Measurements from ENCODE around the gene CCDC194.
A peak's percentile ranks its signal among the peaks of the same experiment; 100 is the strongest.
"Not testable (repeated sequence)": the region's sequence is repeated elsewhere in the genome, so short reads cannot be mapped to it uniquely, and the experiment has no call there.

Gene CCDC194

DNA sequence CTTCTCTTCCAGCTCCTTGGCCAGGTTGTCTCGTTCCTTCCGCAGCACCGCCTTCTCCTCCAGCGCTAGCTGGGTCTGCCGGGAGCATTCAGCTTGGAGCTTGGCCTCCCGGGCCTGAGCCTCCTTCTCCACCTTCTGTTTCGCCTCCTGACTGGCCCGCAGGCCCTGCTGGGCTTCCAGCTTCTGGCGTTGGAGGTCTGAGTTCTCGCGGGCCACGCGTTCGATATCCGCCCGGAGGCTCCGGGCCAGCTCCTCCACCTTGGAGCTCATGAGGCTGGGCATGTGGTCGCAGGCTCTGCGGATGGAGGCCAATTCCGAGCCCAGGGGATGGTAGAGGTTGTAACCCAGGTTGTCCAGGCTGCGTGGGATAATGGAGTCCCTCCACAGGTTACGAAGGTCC, 28.6 kb downstream of the CCDC194 start:
- DNase-seq = no peak

DNA sequence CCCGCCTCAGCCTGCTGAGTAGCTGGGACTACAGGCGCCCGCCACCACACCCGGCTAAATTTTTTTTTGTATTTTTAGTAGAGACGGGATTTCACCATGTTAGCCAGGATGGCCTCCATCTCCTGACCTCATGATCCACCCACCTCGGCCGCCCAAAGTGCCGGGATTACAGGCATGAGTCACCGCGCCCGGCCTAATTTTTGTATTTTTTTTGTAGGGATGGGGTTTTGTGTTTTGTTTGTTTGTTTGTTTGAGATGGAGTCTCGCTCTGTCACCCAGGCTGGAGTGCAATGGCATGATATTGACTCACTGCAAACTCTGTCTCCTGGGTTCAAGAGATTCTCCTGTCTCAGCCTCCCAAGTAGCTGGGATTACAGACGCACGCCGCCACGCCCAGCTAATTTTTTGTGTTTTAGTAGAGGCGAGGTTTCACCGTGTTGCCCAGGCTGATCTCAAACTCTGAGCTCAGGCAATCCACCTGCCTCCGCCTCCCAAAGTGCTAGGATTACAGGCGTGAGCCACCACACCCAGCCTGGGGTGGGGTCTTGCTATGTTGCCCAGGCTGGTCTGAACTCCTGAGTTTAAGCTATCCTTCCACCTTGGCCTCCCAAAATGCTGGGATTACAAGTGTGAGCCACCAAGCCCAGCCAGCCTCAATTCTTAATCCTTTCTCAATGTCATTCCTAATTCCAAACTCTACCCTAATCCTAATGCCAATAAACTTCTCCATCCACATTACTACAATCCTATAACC, 30.0 kb downstream of the CCDC194 start:
- not testable (repeated sequence) for DNase-seq

DNA sequence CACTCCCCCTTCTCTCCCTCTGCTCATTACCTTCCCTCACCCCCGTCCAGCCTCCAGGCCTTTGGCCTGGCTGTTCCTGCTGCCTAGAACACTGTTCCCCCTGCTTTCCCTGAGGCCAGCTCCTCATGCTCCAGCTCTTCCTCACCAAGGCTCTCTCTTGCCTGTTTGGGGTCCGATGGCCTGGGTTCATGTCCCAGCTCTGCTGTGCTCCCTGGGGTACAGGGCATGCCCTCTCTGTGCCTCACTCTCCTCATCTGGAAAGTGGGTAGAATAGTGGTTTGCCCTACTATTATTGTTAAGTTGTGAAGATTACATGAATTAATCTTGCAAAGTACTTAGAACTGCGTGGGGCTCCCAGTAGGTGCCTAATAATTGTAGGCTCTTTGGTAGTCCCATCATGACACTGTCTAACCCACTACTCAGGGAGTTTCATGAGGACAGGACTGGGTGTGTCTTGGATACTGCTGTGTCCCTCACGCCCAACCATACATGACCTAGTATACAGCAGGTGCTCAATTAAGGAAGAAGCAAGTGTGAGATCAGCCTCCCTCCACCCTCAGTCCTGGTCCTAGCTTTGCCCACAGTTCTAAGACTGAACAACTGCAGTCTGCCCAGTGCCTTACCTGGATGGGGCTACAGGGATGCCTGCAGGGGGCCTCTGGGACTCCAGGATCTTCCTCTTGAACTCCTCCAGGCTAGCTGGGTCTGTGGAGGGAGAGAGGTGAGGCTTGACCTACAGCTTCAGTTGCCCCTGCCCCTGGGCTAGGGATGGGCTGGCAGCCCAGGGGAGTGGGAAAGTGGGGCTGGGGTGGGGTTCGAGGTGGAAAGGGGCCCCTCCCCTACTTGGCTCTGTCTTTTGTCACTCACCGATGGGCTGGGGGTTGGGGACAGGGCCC, 33.8 kb downstream of the CCDC194 start:
- DNase-seq = no peak

DNA sequence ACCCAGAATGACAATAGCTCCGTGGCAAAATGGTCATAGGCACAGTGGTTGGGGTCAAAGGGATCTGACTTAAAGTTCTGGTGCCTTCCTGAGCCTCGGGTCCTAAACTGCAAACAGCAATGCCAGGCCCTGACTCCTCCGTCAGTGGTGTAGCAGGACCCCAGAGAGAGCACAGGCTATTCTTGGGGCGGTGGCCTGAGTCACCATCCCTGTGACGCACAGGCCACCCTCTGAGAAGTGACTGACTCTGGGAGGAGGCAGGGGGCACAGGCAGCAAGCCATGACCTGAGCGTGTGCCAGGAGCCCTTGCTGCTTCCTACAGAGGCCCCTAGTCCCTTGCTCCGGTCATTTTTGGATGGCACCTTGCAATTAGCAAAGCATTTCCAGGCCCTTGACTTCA, 35.6 kb downstream of the CCDC194 start:
- DNase-seq = no peak

DNA sequence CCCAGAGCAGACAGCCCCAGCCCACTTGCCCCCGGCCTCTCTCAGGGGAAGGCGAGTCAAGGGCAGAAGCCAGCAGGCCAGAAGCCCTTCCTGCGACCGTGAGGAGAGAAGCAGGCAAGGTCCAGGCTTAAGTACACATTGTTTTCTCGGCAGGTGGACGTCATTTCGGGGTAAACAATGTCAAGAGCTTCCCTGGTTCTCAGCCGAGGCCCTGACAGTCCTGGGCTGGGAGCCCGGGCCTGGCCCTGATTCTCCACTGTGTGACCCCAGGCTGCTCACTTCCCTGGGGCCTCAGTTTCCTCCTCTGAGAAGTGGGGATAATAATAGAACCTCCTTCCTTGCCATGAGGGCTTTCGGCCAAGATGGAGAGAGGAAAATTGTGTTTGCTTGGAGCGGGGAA, 36.3 kb downstream of the CCDC194 start:
- no peak for DNase-seq

DNA sequence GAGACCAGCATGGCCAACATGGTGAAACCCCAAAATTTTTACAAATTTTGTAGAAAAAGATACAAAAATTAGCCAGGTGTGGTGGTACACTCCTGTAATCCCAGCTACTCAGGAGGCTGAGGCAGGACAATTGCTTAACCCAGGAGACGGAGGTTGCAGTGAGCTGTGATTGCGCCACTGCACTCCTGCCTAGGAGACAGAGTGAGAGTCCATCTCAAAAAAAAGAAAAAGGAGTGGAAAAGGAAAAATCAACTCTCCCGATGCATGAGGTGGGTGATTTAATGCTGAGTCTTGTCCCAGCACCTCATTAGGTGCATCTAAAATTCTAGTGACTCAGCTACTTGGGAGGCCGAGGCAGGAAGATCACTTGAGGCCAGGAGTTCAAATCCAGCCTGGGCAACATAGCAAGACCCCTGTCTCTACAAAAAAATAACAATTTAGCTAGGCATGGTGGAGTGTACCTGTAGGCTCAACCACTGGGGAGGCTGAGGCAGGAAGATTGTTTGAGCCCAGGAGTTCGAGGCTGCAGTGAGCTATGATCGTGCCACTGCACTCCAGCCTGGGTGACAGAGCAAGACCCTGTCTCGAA, 36.8 kb downstream of the CCDC194 start:
- no peak for DNase-seq

DNA sequence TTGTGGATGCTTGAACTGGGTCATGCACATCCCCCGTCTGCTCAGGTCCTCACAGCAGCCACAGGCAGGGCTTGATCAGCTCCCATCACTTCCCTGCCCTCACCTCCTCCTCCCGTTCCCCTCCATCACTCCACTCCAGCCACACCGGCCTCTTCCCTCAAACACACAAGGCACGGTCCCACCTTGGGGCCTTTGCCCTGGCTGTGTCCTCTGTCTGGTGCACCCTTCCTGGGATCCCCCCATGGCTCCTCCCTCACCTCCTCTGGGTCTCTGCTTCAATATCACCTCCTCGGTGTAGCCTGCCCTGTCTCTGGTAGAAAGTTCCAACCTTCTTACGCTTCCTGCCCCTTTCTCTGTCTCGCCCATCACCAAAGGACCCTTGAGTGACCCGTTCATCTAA, 40.6 kb downstream of the CCDC194 start:
- no peak for DNase-seq

DNA sequence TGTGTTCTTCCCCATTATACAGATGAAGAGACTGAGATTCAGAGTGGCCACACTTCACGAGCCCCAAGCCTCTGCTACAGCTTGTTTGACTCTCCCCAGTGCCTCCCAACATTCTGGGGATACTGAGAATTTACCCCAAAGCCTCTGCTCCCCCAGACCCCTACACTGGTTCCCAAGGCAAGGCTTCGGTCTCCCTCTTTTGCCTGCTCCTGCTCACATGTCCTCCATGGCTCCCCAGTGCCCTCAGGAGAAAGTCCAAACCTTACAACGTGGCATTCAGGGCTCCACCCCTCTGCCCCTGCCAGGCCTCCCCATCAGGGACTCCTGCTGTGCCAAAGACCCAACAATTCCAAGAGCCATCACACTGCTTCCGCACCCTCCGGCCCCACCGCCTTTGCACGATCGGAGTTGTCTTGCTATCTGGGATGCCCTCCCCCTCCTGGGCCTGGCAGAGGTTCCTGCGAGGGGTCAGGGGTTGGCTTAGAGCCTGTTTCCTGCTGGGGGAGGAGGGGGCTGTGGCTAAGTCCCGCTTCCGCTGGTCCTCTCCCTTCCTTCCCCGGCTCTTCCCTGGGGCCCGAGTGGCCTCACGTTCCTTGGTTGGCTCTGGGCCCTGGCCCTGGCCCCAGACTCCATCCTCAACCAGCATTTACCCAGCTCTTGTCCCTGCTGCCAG, 41.3 kb downstream of the CCDC194 start:
- DNase-seq = no peak

DNA sequence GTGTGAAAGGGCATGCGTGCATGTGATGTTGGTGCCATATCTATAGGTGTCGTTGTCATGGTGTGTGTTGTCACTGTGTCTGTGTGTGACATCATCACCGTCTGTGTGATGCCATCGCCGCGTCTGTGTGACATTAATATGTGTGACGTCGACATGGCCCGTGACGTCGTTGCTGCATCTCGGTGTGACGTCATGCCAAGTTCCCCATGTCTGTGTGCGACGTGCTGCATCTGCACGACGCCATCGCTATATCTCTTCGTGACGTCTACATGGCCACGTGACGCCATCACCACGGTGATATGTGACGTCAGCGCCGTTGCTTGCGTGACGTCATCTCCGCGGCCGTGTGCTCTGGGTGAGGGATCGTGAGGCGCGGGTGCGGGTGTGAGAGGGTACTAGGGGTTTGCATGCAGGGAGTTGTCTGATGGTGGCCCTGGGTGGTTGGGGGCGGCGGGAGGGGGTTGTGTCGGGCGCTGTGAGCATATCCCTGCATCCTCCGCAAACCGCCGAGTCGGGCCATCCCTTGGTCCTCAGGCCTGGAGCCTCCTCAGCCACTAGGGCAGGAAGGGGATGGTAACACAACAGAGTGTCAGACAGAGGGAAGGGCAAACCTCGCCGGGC, 42.1 kb downstream of the CCDC194 start:
- DNase-seq = no peak

DNA sequence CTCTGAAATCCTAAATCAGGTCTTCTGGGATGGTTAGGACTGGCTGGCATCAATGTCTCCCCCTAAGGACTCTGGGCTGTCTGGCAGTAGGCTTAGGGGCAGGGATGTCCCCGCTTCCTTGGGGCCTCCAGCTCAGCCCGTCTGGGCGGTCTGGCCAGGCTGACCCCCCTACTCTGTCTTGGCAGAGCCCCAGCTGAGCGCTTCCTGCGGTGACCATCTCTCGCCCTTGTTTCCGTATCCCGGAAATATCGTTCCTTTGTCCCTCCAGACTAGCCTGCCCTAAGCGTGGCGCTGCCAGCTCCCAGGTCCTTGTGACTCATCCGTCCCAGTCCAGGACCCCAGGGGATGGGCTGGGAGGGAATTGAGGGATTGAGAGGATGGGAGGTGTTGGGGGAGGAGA, 45.3 kb downstream of the CCDC194 start:
- no peak for DNase-seq

DNA sequence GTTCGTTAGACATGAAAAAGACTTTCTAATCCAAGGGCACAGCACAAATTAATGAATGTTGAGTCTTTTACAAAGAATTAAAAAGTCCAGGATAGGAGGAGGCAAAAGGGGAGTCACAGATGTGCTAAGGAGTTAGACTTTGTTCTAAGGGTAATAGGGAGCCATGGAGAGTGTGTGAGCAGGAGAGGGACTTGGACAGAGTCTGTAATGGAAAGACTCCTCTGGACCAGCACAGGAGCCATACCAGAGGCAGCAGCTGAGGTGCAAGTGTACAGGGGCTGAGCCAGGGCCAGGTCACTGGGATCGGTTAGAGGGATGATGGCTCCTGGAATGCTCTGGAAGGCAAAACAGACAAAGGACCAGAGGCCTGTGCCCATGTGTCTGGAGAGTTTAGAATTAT, 46.1 kb downstream of the CCDC194 start:
- no peak for DNase-seq

DNA sequence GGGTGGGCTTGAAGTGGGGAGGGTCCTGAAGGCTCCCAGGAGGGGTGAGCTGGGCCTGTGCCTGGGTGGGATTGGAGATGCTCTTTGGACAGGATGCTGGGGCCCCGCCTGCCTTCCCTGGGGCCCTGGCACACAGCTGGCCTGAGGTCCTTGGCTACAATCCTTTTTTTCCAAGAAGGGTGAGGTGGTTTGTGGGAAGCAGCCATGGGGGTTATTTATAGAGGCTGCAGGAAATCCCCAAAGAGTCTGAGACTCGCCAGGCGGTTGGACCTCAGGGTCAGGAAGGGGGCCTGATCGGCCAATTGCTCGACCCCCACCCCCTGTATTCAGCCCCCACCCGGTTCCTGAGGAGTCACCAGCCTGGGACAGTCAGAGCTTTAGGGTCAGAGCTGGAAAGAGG, 46.6 kb downstream of the CCDC194 start:
- no peak for DNase-seq

DNA sequence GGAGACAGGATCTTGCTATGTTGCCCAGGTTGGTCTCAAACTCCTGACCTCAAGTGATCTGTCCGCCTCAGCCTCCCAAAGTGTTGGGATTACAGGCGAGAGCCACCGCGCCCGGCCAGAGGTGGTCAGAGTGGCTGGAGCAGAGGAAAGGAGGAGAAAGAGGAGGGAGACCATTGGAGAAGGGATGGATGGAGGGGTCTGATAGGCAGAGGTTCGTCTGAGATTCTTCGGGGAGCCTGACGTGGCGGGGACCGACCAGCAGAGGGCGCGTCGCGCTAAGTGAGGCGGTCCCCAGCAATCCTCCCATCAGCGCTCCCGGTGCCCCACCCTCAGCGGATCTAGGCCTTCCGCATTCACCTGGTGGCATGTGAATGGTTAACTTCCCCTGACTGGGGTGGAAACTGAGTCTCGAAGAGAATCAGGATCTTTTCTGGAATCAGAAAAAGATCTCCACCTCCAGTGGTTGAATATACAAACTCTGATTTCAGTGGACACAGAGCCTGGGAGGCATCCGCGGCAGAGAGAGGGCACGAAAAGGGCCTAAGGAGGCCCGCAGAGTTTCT, 47.8 kb downstream of the CCDC194 start:
- peak; percentile 75 to 77 for DNase-seq

DNA sequence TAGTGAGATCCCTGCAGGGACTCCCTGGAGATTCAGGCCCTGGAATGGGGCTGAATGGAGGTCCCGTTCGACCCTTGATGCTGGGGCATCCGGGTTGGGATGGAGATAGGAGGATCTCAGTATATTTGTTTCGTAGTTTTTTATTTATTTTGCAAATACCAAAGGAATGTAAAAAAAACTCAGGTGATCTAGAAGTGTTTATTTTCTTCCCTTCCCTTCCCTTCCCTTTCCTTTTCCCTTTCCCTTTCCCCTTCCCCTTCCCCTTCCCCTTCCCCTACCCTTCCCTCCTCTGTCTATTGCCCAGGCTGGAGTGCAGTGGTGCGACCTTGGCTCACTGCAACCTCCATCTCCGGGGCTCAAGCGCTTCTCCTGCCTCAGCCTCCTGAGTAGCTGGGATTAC, 52.2 kb downstream of the CCDC194 start:
- no peak for DNase-seq

DNA sequence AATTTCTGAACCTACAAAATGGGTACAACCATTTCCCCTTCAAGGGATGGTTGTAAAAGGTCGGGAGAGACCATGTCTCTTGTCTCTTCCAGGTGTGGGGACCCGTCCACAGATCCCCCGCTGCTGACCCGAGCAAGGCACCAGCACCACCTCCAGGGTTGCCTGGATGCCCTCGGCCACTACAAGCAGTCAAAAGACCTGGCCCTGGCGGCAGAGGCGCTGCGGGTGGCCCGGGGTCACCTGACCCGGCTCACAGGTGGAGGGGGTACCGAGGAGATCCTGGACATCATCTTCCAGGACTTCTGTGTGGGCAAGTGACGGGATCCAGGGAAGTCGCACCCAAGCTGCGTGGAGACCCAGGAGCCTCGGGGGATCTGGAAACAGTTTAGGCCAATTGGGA, 52.6 kb downstream of the CCDC194 start:
- no peak for DNase-seq

DNA sequence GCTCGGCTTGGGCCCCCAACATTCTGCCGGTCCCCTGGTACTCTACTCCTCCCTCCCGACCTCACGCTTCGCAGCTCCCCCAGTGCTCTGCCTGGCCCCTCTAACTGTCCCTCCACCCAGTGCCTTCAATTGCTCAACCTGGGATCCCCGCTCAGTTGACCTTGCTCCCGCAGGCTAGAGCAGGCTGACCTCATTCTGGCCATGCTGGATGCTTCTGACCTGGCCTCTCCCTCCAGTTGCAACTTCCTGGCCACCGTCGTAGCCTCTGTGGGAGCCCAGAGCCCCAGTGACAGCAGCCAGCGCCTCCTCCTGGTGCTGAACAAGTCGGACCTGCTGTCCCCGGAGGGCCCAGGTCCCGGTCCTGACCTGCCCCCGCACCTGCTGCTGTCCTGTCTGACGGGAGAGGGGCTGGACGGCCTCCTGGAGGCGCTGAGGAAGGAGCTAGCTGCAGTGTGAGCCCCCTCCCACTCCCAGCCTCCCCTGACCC, 53.1 kb downstream of the CCDC194 start:
- no peak for DNase-seq
